Thyroid gland (tissue), 4 donors: Measurements from ENCODE around the gene SLC48A1. TPM values are rescaled to one million over a fixed set of nuclear protein-coding genes. Genes with fewer than 3 reads are reported as not detected.
A peak's percentile ranks its signal among the peaks of the same experiment; 100 is the strongest.

ENCODE experiments used
- DNase-seq, 2 donors: peaks; one replicate each; pipeline ENCODE4 v3.0.0-alpha.2; 2019
- H3K27ac ChIP-seq, 3 donors: fragments of 200-600 bp; sonication (generic); 1 replicate in 2 of 3; 2 replicates in 1 of 3; pipeline ENCODE4 v1.5.1; 2016 to 2019; ENCODE audit warnings: mild to moderate bottlenecking in 1 of 3, moderate library complexity in 1 of 3
- H3K27me3 ChIP-seq: fragments of 200-600 bp; sonication (generic); one replicate; pipeline ENCODE4 v1.5.1; 2019
- H3K36me3 ChIP-seq, 2 donors: fragments of 200-600 bp; sonication (generic); one replicate each; pipeline ENCODE4 v1.5.1; 2016 to 2019
- H3K4me1 ChIP-seq, 2 donors: fragments of 200-600 bp; sonication (generic); one replicate each; pipeline ENCODE4 v1.5.1; 2017 to 2019
- H3K4me3 ChIP-seq, 3 donors: fragments of 200-600 bp; sonication (generic); replicated peaks in 1 of 3; 1 replicate in 2 of 3; 2 replicates in 1 of 3; pipeline ENCODE4 v1.5.1; 2016; ENCODE audit warnings: mild to moderate bottlenecking in 1 of 3
- H3K9me3 ChIP-seq: fragments of 200-600 bp; sonication (generic); one replicate; pipeline ENCODE4 v1.5.1; 2017
- POLR2A ChIP-seq, 2 donors: fragments of 450-650 bp; IDR thresholded peaks; one replicate each; pipeline ENCODE4 v1.6.1; 2017; ENCODE audit warnings: antibody characterized with exemption in 2 of 2, mild to moderate bottlenecking in 2 of 2, moderate library complexity in 1 of 2
- WGBS, 2 donors: methylation state at CpG; one replicate each; pipeline ENCODE4 v1.1.5; 2017; 5-methylcytosine and 5-hydroxymethylcytosine counted together
- intact Hi-C: fragments of 100-400 bp; cut with DNase I; formaldehyde crosslinking; loops from one replicate; pipeline ENCODE4 v1.15.1; 2023
- total RNA-seq, 4 donors: library from RNA; depleted of rRNA; stranded (reverse); fragments of >200 nt; gene quantifications; one replicate each; pipeline ENCODE4 v1.2.3, GENCODE V29; 2016
- TF ChIP-seq, protein P1 (sequence below), 6 experiments: fragments of 200-600 bp in 3 of 6; fragments of 450-650 bp in 3 of 6; sonication (generic) in 3 of 6; IDR thresholded peaks; one replicate each; pipeline ENCODE4 v1.5.1; 2016 to 2019; ENCODE audit warnings: antibody characterized with exemption in 6 of 6, mild to moderate bottlenecking in 2 of 6, inconsistent platforms in 1 of 6, moderate library complexity in 1 of 6

The SLC48A1 gene
- total RNA-seq, 4 donors from 2014 or later, result 59.3 to 276 (median 187) TPM

DNA sequence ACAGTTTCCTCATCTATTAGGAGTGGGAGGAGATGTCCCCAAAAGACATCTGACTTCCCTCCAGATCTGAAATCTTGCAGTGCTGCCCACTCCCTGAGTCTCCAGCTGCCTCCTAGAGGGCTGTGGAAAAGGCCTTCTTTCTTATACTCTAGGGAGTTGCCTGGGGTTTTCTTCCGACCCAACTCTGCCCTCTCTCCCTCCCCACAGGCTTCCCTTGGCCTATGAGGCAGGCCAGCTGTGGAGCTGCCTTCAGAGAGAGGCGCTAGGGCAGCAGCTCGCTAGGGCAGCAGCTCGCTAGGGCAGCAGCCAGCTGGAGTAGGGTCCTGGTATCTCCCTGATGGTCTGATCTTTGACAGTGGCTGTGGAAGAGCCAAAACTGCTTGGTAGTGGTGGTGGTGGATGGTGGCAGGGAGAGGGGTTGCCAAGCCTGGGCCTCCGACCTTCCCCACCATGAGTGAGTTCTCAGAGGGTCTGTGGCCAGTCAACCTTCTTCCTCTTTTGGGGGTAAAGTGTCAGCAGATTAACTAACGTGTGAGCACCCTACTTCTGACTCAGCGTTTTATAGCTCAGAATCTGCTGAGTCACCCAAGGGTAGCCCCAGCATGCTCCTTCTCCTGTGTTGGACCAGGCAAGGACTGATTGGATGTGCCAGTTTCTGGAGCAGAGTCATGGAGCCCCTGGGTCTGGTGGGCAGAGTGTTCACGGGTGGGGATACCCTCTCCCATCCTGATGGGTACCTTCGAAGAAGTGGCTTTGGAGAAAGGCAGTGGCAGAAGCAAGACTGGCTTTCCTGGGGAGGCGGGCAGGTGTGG is 2.3 kb downstream of the SLC48A1 start:
- peak; percentile 36 to 44 for DNase-seq
- Histone ChIP-seq H3K4me1 (peaks cover 61 to 66% of the 10 kb centered on the region in 2 donors), H3K9me3 (no peaks in the 10 kb centered on the region), H3K27me3 (no peaks in the 10 kb centered on the region), H3K4me3 (no peak overlapping the region), H3K36me3 (no peaks in the 10 kb centered on the region), H3K27ac (peak overlapping the region; percentile 91 to 97 (median 94))
- intact Hi-C loops, result loop anchor here (5.0 kb wide), 1 partner anchor 33 kb away; no protein-coding TSS in a partner anchor
- TF ChIP-seq POLR2A (IDR thresholded peaks at IDR 0.05), result no peak
- TF ChIP-seq, protein P1, sequence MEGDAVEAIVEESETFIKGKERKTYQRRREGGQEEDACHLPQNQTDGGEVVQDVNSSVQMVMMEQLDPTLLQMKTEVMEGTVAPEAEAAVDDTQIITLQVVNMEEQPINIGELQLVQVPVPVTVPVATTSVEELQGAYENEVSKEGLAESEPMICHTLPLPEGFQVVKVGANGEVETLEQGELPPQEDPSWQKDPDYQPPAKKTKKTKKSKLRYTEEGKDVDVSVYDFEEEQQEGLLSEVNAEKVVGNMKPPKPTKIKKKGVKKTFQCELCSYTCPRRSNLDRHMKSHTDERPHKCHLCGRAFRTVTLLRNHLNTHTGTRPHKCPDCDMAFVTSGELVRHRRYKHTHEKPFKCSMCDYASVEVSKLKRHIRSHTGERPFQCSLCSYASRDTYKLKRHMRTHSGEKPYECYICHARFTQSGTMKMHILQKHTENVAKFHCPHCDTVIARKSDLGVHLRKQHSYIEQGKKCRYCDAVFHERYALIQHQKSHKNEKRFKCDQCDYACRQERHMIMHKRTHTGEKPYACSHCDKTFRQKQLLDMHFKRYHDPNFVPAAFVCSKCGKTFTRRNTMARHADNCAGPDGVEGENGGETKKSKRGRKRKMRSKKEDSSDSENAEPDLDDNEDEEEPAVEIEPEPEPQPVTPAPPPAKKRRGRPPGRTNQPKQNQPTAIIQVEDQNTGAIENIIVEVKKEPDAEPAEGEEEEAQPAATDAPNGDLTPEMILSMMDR (IDR thresholded peaks at IDR 0.05), result no peak
- 63 to 81% methylated on average over 7 to 8 of the region's 10 CpGs for WGBS, 2 donors

GRCh38 chr12:47776471-47777143 is 3.6 kb downstream of the SLC48A1 start:
- Histone ChIP-seq H3K36me3 (no peaks in the 10 kb centered on the region), H3K27ac (peak overlapping the region; percentile 91 to 97 (median 94)), H3K4me1 (peaks cover 61 to 66% of the 10 kb centered on the region in 2 donors), H3K27me3 (no peaks in the 10 kb centered on the region), H3K9me3 (no peaks in the 10 kb centered on the region), H3K4me3 (no peak overlapping the region)
- TF ChIP-seq POLR2A (IDR thresholded peaks at IDR 0.05), result peak in 1 of 2 donors; percentile 75
- TF ChIP-seq, protein P1 (IDR thresholded peaks at IDR 0.05), result no peak
- WGBS, 2 donors, result 50% methylated on average over 2 to 5 of the region's 5 CpGs
- intact Hi-C loops, result loop anchor here (5.0 kb wide), 1 partner anchor 34 kb away; no protein-coding TSS in a partner anchor
- DNase-seq, result peak; percentile 77 to 83

- intact Hi-C loops, result loop anchor here (5.0 kb wide), 1 partner anchor 35 kb away; no protein-coding TSS in a partner anchor
Measured at GRCh38 chr12:47777151-47777550, 4.1 kb downstream of the SLC48A1 start.

GRCh38 chr12:47777741-47778558 is 4.9 kb downstream of the SLC48A1 start:
- Histone ChIP-seq H3K4me3 (no peak overlapping the region), H3K36me3 (peaks cover 6 to 10% of the 10 kb centered on the region in 2 donors), H3K27ac (peak overlapping the region; percentile 91 to 97 (median 94)), H3K4me1 (peaks cover 56 to 64% of the 10 kb centered on the region in 2 donors), H3K27me3 (no peaks in the 10 kb centered on the region), H3K9me3 (no peaks in the 10 kb centered on the region)
- intact Hi-C loops, result loop anchor here (2.0 to 5.0 kb wide), 2 partner anchors 36 to 59 kb away; no protein-coding TSS in a partner anchor
- DNase-seq, result peak; percentile 56 to 73
- TF ChIP-seq POLR2A (IDR thresholded peaks at IDR 0.05), result no peak
- TF ChIP-seq, protein P1 (IDR thresholded peaks at IDR 0.05), result no peak
- 48 to 56% methylated on average over 9 of the region's 9 CpGs for WGBS, 2 donors

More at GRCh38 chr12:47777151-47777550, 4.1 kb downstream of the SLC48A1 start:
- DNase-seq, result no peak
- Histone ChIP-seq H3K36me3 (peaks cover under 1 to 5% of the 10 kb centered on the region in 2 donors), H3K27me3 (no peaks in the 10 kb centered on the region), H3K4me1 (peaks cover 61 to 68% of the 10 kb centered on the region in 2 donors), H3K27ac (peak overlapping the region; percentile 91 to 97 (median 94)), H3K4me3 (no peak overlapping the region), H3K9me3 (no peaks in the 10 kb centered on the region)
- TF ChIP-seq POLR2A (IDR thresholded peaks at IDR 0.05), result peak in 1 of 2 donors; percentile 41
- TF ChIP-seq, protein P1 (IDR thresholded peaks at IDR 0.05), result no peak
- WGBS, 2 donors, result 19 to 33% methylated on average over 1 of the region's 1 CpG
